Activated T-helper 1 cell treated with Interleukin-2 at 50 U/mL for 16 hours (primary cell): ENCODE data around the gene RND3.

ENCODE experiments used
- DNase-seq: peaks from one replicate; pipeline ENCODE4 v3.0.0-alpha.2; 2020; ENCODE audit warnings: low read depth

RND3 gene, protein sequence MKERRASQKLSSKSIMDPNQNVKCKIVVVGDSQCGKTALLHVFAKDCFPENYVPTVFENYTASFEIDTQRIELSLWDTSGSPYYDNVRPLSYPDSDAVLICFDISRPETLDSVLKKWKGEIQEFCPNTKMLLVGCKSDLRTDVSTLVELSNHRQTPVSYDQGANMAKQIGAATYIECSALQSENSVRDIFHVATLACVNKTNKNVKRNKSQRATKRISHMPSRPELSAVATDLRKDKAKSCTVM

DNA sequence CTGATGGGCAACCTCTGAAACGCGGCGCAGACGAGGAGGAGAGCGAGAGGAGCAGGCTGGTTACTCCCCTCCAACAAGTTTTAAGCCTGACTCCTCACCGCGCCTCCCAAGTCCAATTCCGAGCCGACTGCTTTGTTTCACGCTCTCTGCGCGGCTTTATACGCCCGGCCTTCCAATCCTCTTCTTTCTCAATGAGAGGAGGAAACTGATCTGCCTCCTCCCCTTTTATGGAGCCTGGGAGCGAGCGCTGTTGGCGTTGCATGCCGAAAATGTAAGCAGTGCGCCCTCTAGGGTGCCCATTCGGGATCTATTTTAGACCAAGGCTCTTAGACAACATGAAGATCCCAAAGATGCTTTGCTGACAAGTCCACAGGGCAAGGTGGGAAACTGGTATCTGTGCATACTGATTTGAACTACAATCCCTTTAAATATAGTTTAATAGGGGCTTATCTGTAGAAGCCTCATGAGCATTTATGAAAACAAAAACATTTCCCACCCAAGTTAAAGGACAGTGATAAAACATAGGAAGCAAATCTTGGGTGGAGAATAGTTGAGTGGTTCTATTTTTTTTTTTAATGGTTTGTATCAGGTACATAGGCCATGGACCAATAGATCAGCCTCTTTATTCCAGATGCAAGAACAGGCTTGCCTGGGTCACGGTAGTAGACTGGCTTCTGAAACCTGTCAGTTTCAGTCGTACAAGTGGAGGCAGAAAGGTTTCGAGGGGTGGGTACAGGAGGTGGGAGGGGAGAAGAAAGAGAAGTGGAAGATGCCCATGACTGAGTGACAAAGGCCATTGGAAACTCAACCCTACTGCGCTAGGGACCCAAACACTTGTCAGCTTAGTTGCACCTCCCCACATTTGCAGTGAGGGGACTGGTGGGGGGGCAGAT, at the start of gene RND3:
RND3 (minus strand) TSS at position 131 of the 893 bp plus-strand sequence. CDS start 250 bp downstream, outside the sequence.
- no peak for DNase-seq

DNA sequence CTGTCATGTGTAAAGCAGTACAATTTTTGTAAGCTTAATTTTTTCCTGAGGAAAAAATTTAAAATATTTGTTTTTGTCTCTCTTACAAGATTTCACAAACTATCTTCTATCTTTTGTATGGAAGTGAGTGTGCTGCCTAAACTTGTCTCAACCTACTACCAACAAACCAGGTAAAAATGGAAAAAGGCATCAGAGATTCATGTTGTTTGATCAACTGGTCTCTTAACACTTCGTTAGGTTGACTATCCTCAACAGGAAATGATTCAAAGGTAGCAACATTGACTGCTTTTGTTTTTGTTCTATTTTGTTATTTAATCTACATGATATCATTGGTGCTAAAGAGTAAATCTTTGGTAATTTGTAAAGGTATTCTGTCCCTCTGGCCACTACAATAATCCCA, 47.7 kb upstream of the RND3 start:
- no peak for DNase-seq

DNA sequence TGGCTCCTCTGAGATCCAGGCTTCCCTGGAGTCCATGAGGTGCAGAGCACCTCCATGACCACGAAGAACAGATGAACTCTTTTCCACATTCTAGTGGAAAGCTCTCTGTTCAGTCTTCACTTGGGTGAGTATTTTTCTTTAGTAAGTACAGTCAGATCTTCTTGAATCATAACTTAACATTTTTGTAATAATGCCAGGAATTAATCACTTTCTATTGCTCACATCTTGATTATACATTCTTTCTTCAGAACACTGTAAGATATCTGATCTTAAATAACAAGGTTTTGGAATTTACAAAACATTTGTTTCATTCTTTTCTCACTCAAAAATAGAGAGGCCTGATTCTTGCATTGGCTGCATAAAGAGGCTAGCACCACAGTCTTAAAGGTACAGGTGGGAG, 45.4 kb upstream of the RND3 start:
- DNase-seq = no peak

DNA sequence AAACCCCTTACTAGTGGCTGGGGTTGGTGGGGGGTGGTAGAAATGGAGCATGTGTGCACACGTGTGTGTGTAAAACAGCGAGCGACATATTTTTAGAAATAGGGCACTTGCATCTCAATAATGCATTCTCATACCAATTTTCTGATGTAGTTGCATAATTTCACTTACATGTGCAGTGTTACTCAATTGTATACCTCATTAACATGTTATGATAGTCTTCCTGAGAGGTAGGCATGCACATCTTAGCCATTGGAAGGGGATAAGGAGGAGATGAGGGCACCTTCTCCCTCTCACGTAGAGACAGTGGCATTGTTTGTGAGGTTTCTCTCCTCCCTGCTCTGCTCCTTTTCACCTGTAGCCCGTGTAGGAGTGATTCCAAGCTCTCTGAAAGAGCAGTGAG, 44.6 kb upstream of the RND3 start:
- no peak for DNase-seq

DNA sequence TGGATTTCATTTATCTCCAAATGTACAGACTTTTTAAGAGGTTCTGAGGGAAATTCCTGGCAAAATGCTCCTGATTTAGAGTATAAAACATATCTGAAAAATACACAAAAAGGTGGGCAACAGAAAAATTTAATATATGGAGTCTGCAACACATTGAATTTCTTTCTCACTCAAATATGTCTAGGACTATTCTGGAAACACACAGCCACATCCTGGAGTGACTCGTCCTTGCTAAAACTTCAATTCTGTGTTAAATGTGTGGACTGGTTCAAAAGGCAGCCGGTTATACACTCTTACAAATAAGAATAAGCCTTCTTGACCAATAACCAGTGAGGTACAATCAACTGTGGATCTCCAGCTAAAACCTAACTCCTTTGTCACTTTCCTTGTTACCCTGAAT, 44.1 kb upstream of the RND3 start:
- no peak for DNase-seq

DNA sequence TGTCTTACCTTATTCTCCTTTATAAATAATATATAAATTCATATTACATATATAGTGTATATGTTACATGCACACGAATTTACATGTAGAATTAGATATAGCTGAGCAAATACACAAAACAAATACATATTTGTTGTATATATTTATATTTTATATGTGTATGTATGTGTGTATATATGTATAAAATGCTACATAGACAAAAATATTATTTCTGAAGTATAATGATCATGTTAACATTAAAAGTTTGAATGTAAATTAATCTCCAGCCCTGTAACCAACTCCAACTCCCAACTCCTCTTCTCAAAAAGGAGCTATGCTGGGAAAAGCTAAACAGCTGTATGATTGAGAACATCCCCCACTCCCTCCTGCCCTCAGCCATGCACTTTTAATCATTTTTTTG, 42.7 kb upstream of the RND3 start:
- DNase-seq = no peak

DNA sequence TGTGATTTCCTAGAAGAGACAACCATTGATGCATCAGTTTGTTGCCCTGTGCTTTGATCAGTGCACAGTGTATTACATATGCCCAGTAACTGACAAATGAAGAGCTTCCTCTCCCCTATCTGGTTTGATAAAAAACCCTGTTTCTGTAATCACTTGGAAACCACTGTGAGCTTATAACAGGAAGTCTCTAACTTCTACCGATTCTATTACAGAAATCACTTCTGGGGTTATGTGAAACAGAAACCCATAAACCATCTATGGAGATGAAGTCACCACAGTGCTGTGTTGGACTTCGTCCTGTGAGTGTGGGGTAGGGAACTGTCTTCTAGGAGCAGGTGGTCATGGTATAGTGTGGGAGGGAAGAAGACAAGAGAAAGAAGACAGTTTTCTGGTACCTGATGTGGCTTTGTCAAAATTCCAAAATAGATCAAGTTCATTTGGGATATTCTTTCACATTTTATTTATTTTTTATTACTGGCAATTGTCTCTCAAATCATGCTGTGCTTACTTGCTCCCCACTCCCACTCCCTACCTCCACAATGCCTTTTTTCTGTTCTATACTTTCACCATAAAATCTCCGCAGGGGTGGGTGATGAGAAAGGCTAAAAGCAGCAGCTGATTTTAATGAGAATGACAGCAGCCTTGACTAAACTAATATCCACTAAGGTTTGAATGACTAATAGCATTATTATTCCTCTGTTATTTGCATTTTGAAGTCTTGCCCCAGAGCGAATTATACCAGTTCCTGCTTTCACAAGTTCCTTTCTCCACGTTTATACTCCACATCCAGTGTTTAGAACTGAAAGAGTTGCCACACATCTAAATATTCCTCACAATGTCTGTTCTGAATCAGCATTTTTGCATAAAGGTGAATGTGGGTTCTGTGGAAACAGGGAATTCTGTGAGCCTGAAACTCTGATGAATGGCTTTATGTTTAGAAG, 41.7 kb upstream of the RND3 start:
- DNase-seq = no peak

DNA sequence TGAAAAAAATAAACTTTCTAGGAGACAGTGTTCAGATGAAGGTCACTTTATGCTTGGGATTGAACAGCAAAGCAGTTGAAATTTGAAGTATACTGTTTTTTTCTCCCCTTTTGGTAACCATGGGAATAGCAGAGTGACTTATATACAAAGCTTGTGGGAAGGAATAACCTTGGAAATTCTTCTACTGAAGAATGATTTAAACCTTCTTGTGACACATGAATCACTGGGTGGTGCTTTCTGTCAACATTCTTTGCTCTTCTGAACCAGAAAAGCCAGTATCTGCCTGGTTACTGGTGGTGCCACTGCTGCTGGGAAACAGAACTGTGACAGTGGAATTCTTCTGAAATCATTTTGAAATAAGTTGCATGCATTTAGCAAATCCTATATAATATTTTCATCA, 39.4 kb upstream of the RND3 start:
- DNase-seq = no peak

DNA sequence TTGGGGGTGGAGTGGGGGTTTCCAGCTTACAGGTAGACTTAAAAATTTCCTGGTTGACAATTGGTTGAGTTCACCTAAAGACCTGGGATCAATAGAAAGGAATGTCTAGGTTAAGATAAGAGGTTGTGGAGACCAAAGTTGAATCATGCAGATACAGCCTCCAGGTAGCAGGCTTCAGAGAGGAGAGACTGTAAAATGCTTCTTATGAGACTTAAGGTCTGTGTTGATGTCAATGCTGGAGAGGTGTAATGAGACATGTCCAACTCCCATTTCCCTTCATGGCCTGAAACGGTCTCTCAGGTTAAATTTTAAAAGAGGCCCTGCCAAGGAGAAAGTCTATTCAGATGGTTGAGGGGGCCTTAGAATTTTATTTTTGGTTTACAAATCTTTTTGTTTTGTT, 38.5 kb upstream of the RND3 start:
- no peak for DNase-seq

DNA sequence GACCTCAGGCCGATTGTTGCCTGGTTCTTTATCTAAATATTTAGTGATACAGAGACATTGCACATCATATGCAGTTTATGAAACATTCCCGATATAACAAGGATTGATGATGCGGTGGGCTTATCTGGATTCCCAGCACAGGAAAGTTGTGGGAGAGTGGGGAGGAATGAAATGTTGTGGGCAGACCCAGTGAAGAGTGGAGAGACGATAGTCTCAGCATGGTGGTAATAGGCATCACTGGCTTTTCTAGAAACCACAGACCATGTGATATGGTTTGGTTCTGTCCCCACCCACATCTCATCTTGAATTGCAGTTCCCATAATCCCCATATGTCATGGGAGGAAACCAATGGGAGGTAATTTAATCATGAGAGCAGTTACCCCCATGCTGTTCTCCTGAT, 34.8 kb upstream of the RND3 start:
- no peak for DNase-seq

DNA sequence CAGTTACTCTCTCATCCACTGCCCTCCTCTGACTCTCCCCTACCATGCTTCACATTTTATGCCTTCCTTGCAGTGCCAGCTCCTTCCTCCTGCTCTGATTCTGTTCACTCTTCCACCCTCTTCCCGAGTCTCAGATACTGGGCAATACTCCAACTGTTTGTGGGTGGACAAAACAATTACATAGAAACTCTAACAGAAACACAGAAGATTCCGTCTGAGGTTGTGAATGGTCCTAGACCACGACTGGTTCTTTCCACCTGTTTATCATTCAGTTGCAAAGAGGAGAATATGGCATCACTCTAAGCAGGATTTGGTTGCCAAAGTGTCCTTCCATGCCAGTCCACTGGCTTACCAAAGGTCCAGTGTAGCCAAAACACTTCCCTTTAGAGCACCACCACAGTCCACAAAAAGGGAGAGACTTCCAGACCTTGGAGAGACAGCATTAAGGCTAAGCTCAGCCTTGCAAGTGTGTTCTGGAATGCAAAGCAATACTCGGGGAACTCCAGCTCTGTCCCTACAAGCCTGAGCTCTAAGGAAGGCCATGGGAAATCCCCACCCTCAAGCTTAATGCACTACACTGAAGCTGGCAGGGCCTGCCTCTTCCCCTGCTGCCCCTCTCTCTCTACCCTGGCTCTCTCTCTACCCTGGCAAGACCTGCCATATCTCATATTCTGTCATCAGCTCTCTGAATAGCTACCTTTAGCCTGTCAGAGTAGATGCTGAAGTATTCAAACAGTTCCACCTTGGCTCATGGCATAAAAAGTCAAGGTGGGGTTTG, 33.6 kb upstream of the RND3 start:
- DNase-seq = no peak

DNA sequence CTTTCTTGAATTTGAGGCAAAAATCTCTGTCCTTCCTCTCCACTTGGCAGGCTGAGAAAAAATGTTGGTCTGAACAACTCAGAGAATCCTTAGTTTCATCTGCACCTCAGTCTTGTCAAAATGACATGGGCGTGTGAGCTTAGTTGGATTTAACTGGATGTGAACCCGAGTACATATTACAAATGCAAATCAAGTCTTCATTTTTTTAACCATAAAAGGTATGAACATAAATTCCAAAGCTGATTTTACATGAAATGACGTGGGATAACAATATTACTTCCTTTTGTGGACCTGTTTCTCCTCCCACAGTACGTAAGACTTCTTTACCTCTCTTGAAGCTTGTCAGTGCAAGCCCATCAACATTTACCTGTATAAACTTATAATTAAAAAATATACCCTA, 32.6 kb upstream of the RND3 start:
- DNase-seq = no peak

DNA sequence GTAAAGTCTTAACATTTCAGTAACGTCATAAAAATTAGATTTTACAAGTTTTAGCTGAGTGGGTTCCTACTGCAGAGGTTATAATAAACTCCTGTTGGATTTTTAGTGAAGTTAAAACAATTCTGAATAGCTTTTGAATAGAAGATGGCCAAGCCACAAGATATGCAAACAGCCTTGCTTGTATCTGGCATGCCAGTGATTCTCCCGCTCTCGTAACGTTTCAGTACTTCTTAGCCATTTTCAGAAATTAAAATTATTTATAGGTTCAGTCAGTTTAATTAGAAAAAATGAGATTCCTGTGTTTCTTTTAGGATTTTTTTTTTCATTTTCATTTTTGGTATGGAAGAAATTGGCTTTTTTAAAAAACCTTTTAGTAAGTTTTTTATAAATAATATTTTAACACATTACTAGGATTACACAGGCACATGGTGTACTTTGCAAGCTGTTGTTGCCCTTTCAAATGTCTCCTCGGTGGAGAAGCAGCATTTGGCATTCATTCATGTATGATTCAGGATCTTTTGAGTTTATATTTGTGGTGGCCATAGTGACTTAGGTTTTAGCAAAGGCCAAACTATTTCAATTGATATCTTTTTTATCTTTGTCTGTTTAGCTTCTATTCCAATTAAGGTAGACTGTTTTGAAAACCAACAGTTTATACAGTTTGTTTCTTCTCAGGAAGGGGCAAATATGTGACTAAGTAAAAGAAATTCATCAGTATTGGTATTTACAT, 30.6 kb upstream of the RND3 start:
- DNase-seq = no peak

DNA sequence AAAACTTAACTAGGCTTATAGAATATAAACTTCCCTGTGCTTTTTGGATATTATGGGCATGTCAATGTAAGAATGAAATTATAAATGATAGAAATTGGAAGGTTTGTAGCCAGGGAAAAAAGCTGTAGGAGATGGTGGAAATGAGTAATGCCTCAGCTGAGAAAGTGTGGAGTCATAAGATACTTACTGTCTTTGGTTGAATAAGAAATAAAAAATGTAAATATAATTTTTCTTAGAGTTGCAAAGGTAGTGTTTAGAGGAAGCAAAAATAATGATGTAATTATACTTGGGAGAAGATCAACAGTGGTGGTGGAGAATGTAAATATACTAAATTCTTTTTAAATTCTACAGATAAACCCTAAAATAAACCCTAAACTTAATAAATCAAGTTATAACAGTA, 26.2 kb upstream of the RND3 start:
- no peak for DNase-seq

DNA sequence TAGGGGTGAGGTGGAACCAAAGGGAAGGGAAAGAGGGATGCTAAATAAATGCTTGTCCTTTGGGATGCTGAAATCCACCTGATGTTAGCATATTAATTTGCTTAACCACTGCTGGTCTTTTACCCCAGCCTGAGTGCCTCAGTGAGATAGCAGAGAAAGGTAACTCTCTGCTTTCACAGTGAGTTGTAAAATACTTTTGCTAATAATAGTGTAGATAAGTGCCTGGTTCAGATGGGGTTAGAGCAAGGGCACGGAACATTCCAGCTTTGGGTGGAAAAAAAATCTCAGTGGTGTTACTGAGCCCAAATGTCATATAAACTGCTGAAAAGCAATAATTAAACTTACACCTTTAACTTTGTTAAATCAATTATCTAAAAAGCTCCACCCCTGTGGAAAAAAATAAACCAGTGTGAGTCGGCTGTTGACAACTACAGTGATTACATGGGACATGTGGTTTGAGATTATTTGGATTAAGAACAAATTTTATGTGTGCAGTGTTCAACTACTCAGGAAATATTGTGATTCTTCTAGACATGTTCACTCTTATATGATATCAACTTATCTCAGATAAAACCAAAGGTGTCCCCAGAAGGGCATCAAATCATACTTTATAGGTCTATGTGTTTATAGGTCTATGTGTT, 21.1 kb upstream of the RND3 start:
- no peak for DNase-seq

DNA sequence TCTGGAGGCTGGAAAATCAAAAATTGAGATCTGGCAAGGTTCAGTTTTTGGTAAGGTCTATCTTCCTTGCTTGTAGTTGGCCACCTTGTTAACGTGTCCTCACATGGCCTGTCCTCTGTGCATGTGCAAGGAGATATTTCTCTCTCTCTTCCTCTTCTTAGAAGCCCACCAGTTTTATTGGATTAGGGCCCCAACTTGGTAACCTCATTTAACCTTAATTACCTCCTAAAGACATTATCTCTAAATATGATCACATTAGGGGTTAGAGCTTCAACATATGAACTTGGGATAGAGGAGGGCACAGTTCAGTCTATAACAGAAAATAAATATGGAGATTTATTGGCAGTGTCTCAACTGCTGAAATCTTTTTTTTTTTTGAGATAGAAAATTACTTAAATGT, 19.6 kb upstream of the RND3 start:
- DNase-seq = no peak

DNA sequence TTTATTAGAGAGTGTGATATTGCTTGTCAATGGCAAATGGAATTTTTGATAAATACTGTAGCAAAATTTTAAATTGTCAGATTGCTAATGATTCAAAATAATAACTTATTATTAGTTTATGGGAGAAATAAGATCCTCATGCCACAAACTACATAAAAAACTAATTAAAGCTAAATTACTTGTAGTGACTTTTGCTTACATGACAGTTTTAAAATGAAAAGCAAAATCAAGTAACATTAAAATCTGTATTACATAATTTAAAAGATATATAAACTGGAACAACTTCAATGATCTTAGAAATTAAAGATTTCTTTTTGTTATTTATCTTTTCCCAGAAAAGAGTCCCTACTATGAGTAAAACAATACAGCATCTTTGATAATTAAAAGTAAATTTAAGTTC, 17.7 kb upstream of the RND3 start:
- DNase-seq = no peak

DNA sequence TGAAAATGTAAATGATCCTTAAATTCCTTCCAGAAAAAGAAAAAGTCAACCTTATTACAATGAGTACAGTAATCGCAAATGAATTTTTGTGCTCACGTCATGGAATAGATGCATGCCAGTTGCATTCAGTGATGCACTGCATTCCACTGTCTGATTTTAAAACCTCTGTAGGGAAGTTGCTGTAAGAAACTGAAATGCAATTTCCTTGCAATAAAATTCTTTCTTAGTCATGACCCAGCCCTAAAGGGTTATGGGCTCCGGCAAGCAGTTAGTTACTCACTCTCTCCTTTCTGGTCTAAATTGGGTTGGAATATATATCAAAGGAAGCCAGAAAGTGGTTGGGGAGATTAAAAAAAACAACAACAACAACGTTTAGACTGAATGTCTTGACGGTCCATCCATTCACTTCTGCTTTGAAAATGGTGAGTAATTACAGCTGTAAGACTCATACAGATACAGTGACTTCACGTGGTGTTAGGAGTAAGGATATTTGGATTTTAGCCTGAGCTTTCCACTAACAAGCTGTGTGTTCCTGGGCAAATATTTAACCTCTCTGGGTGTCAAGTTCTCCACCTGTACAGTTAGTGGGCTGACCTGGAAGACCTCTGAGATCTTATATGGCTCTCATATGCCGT, 8.6 kb upstream of the RND3 start:
- DNase-seq = no peak

DNA sequence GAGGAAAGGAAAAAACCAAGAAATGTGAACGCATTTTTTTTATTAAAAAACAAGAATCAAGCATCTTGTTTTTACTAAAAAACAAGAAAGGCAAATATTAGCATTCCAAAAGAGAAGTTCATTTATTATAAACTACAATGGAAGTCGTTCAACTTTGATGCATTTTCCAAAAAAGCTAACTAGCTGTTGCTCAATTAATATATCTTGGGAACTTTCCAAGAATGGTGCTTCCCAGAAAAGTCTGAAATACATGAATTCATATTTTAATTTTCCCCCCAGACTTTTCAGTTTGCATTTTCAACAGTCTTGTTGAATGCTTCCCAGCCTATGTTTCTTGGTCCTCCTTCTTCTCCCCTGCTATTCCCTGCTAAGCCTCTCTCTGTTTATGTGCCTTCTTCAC, 7.5 kb upstream of the RND3 start:
- DNase-seq = no peak
